HepG2 (cell line): Measurements from ENCODE around the gene GBGT1. TPM values are rescaled to one million over a fixed set of nuclear protein-coding genes. Genes with fewer than 3 reads are reported as not detected.

Experiments used
- ETV6 ChIP-seq: sonication (generic); formaldehyde crosslinking; conservative IDR thresholded peaks from 2 replicates; pipeline ENCODE4 v1.4.0; 2020; ENCODE audit warnings: missing genetic modification reagents
- MLX ChIP-seq: IDR thresholded peaks from 2 replicates; pipeline ENCODE4 v1.6.1; 2016
- MLXIP ChIP-seq: sonication (generic); formaldehyde crosslinking; IDR thresholded peaks from 2 replicates; pipeline ENCODE4 v1.9.0; 2021; ENCODE audit warnings: missing genetic modification reagents, borderline replicate concordance
- MXI1 ChIP-seq: IDR thresholded peaks from 3 replicates; pipeline ENCODE4 v1.6.1; 2012; ENCODE audit warnings: low read depth, low read length, inconsistent platforms, borderline replicate concordance
- PAX8 ChIP-seq: sonication (generic); formaldehyde crosslinking; IDR thresholded peaks from 2 replicates; pipeline ENCODE4 v1.8.0; 2022; ENCODE audit warnings: mild to moderate bottlenecking, missing genetic modification reagents, borderline replicate concordance
- PBX2 ChIP-seq: IDR thresholded peaks from 2 replicates; pipeline ENCODE4 v1.6.1; 2016; ENCODE audit warnings: control low read depth
- POLR2AphosphoS5 ChIP-seq: IDR thresholded peaks from 2 replicates; pipeline ENCODE4 v1.6.1; 2012; ENCODE audit warnings: low read depth, low read length
- PRPF4 ChIP-seq: fragments of 200-400 bp; formaldehyde crosslinking; IDR thresholded peaks from 2 replicates; pipeline ENCODE4 v1.6.1; 2016; ENCODE audit warnings: low read length, low read depth; ENCODE audit not compliant: poor library complexity, severe bottlenecking
- RFX1 ChIP-seq: fragments of 450-650 bp; IDR thresholded peaks from 2 replicates; pipeline ENCODE4 v1.6.1; 2017
- SMAD3 ChIP-seq: sonication (generic); formaldehyde crosslinking; IDR thresholded peaks from 2 replicates; pipeline ENCODE4 v1.4.0; 2020; ENCODE audit warnings: missing genetic modification reagents
- ZNF407 ChIP-seq: sonication (generic); formaldehyde crosslinking; IDR thresholded peaks from one replicate; pipeline ENCODE4 v1.5.1; 2020; ENCODE audit warnings: mild to moderate bottlenecking, missing genetic modification reagents; ENCODE audit errors: not compliant biosample characterization
- ZNF639 ChIP-seq: conservative IDR thresholded peaks from 2 replicates; pipeline ENCODE4 v1.6.1; 2018; ENCODE audit warnings: missing genetic modification reagents
- polyA plus RNA-seq, 8 experiments: library from polyadenylated mRNA; depleted of rRNA in 3 of 8; stranded (reverse) in 7 of 8; unstranded in 1 of 8; fragments of >200 nt; fragmentation: Illumina TruSeq in 4 of 8; extraction: Trizol in 4 of 8; gene quantifications; 2 replicates each; pipeline versions ENCODE4 v1.2.1 to v1.2.3, GENCODE V29; 2011 to 2016; ENCODE audit warnings: low read depth in 4 of 8, missing spikeins in 1 of 8, mixed read lengths in 1 of 8; ENCODE audit not compliant: insufficient read depth in 1 of 8
- total RNA-seq, 5 experiments: library from RNA; depleted of rRNA; stranded (reverse); fragments of >200 nt; fragmentation: Illumina TruSeq; extraction: Trizol; gene quantifications; 2 replicates each; pipeline ENCODE4 v1.2.3, GENCODE V29; 2016; ENCODE audit warnings: low read depth in 1 of 5

Gene GBGT1
- total and polyA plus RNA-seq, 2 of the 13 experiments (the other 11 are each of a cell fraction or from before 2014, with no cell fraction given): not detected

GRCh38 chr9:133149130-133150015 is 14.3 kb downstream of the GBGT1 start (continued):
- TF ChIP-seq MLX (CRISPR knock-in tag): peak; percentile 38; the same call in 1 of the 2 replicates
- TF ChIP-seq PRPF4: no peak
- TF ChIP-seq PBX2 (CRISPR knock-in tag): no peak
- TF ChIP-seq ZNF407 (CRISPR knock-in tag): no peak
- TF ChIP-seq ZNF639: no peak; the same call in 1 of the 2 replicates
- TF ChIP-seq ETV6: peak; percentile 42; the same call in 1 of the 2 replicates
- peak; percentile 70; the same call in 1 of the 2 replicates for TF ChIP-seq SMAD3 (CRISPR knock-in tag)
- TF ChIP-seq MLXIP (CRISPR knock-in tag): no peak
- TF ChIP-seq MXI1: peak; percentile 94; the same call in 1 of the 3 replicates
- peak; percentile 46; the same call in 1 of the 2 replicates for TF ChIP-seq POLR2AphosphoS5
- no peak; the same call in 1 of the 2 replicates for TF ChIP-seq PAX8 (CRISPR knock-in tag)
- TF ChIP-seq RFX1: no peak
